PC-9 (cell line): Measurements from ENCODE around the gene FREM2. TPM values are rescaled to one million over a fixed set of nuclear protein-coding genes. Genes with fewer than 3 reads are reported as not detected.

Experiments
- BruUV-seq: library from RNA; stranded (reverse); fragments of 400-500 nt; replicated peaks from 2 replicates; lab custom pipeline; 2021; lab: Mats Ljungman, UMichigan
- CTCF ChIA-PET: fragments of 300-600 bp; sonication (Branson Sonifier 250); formaldehyde crosslinking; loops from one replicate; lab custom pipeline; 2022; ENCODE audit warnings: antibody characterized with exemption; lab: Charles Lee
- POLR2A ChIA-PET: fragments of 300-600 bp; sonication (Branson Sonifier 250); formaldehyde crosslinking; loops from one replicate; lab custom pipeline; 2022; ENCODE audit warnings: antibody characterized with exemption; ENCODE audit not compliant: unreplicated experiment; lab: Charles Lee
- DNase-seq, 2 experiments: peaks; one replicate each; pipeline versions ENCODE4 v3.0.0 to v3.0.0-alpha.2; 2015 to 2022; ENCODE audit warnings: mixed read lengths in 1 of 2
- H2AFZ ChIP-seq: fragments of 200-600 bp; sonication (generic); 2 replicates; pipeline ENCODE4 v1.8.1; 2017; ENCODE audit warnings: antibody characterized with exemption
- H3F3A ChIP-seq: fragments of 200-600 bp; sonication (generic); 2 replicates; pipeline ENCODE4 v1.8.1; 2017; ENCODE audit warnings: antibody characterized with exemption, mild to moderate bottlenecking, low read depth; ENCODE audit not compliant: insufficient read depth
- H3K27ac ChIP-seq: fragments of 200-600 bp; sonication (generic); 2 replicates; pipeline ENCODE4 v1.6.1; 2016; ENCODE audit warnings: mixed run types
- H3K27me3 ChIP-seq: fragments of 200-600 bp; sonication (generic); 2 replicates; pipeline ENCODE4 v1.6.1; 2016; ENCODE audit warnings: low read depth, mixed run types; ENCODE audit not compliant: insufficient read depth
- H3K36me3 ChIP-seq: fragments of 200-600 bp; sonication (generic); 2 replicates; pipeline ENCODE4 v1.6.1; 2016; ENCODE audit warnings: low read depth, mixed run types
- H3K4me1 ChIP-seq: fragments of 200-600 bp; sonication (generic); replicated peaks from 2 replicates; pipeline ENCODE4 v1.6.1; 2016; ENCODE audit warnings: mixed run types; ENCODE audit not compliant: insufficient read depth
- H3K4me2 ChIP-seq: fragments of 200-600 bp; sonication (generic); 2 replicates; pipeline ENCODE4 v1.6.1; 2017; ENCODE audit warnings: mixed run types
- H3K4me3 ChIP-seq: fragments of 200-600 bp; sonication (generic); 2 replicates; pipeline ENCODE4 v1.6.1; 2016; ENCODE audit warnings: mixed run types
- H3K79me2 ChIP-seq: fragments of 200-600 bp; sonication (generic); 2 replicates; pipeline ENCODE4 v1.6.1; 2017; ENCODE audit warnings: low read depth, mixed run types
- H3K9me2 ChIP-seq: fragments of 200-600 bp; sonication (generic); 2 replicates; pipeline ENCODE4 v1.8.1; 2017; ENCODE audit warnings: mild to moderate bottlenecking; ENCODE audit not compliant: insufficient read depth
- H3K9me3 ChIP-seq: fragments of 200-600 bp; sonication (generic); 2 replicates; pipeline ENCODE4 v1.8.1; 2016; ENCODE audit warnings: low read depth; ENCODE audit not compliant: insufficient read depth
- H4K20me1 ChIP-seq: fragments of 200-600 bp; sonication (generic); 2 replicates; pipeline ENCODE4 v1.8.1; 2017; ENCODE audit not compliant: insufficient read depth
- CTCF ChIP-seq: fragments of 200-600 bp; sonication (generic); conservative IDR thresholded peaks from 2 replicates; pipeline ENCODE4 v1.6.1; 2017; ENCODE audit warnings: mixed run types, antibody characterized with exemption, mild to moderate bottlenecking, moderate library complexity
- EZH2 ChIP-seq: fragments of 200-600 bp; sonication (generic); IDR thresholded peaks from 2 replicates; pipeline ENCODE4 v1.8.0; 2017; ENCODE audit warnings: antibody characterized with exemption, low read depth
- intact Hi-C: fragments of 100-400 bp; cut with micrococcal nuclease; formaldehyde crosslinking; loops from one replicate; pipeline ENCODE4 v1.10.0; 2022; ENCODE audit not compliant: unreplicated experiment
- total RNA-seq: library from RNA; stranded (reverse); gene quantifications from 2 replicates; pipeline ENCODE4 v1.2.3, GENCODE V29; 2021

FREM2 gene
- total RNA-seq, 1 experiment from 2014 or later = 0.65 TPM

- Histone ChIP-seq H3K27me3 (no peaks in the 10 kb centered on the region), H3K9me3 (no peaks in the 10 kb centered on the region), H4K20me1 (no peaks in the 10 kb centered on the region; the same call in 1 of the 2 replicates), H3K79me2 (no peaks in the 10 kb centered on the region), H3F3A (no peaks in the 10 kb centered on the region), H3K9me2 (no peaks in the 10 kb centered on the region), H3K27ac (no peak overlapping the region), H2AFZ (no peak overlapping the region), H3K36me3 (no peaks in the 10 kb centered on the region), H3K4me1 (no peaks in the 10 kb centered on the region), H3K4me2 (no peak overlapping the region), H3K4me3 (no peak overlapping the region)
- POLR2A ChIA-PET = no interaction called here
- BruUV-seq = no TSS peak
- intact Hi-C loops = no loop called here
- CTCF ChIA-PET = no interaction called here
- TF ChIP-seq CTCF (no peak), EZH2 (no peak)
- DNase-seq = no peak
Observed at GRCh38 chr13:38784036-38784880, 97.4 kb downstream of the FREM2 start.

GRCh38 chr13:38785042-38785441, 98.2 kb downstream of the FREM2 start:
- ChIA-PET POLR2A (no interaction called here), CTCF (no interaction called here)
- Histone ChIP-seq H3K27ac (no peak overlapping the region), H4K20me1 (no peaks in the 10 kb centered on the region; the same call in 1 of the 2 replicates), H3F3A (no peaks in the 10 kb centered on the region), H3K4me2 (no peak overlapping the region), H3K9me2 (no peaks in the 10 kb centered on the region), H3K9me3 (no peaks in the 10 kb centered on the region), H3K4me3 (no peak overlapping the region), H3K27me3 (no peaks in the 10 kb centered on the region), H3K79me2 (no peaks in the 10 kb centered on the region), H3K36me3 (no peaks in the 10 kb centered on the region), H3K4me1 (no peaks in the 10 kb centered on the region), H2AFZ (no peak overlapping the region)
- DNase-seq = no peak
- intact Hi-C loops = no loop called here
- no TSS peak for BruUV-seq
- TF ChIP-seq CTCF (no peak), EZH2 (no peak)

- intact Hi-C loops = no loop called here
- Histone ChIP-seq H3K4me3 (no peak overlapping the region), H3F3A (no peaks in the 10 kb centered on the region), H3K9me3 (no peaks in the 10 kb centered on the region), H3K4me2 (no peak overlapping the region), H4K20me1 (no peaks in the 10 kb centered on the region; the same call in 1 of the 2 replicates), H3K36me3 (no peaks in the 10 kb centered on the region), H3K27me3 (no peaks in the 10 kb centered on the region), H3K79me2 (no peaks in the 10 kb centered on the region), H2AFZ (no peak overlapping the region), H3K9me2 (no peaks in the 10 kb centered on the region), H3K4me1 (no peaks in the 10 kb centered on the region), H3K27ac (no peak overlapping the region)
- DNase-seq = no peak
- POLR2A ChIA-PET = no interaction called here
- CTCF ChIA-PET = no interaction called here
- no TSS peak for BruUV-seq
- TF ChIP-seq EZH2 (no peak), CTCF (no peak)
Observed at GRCh38 chr13:38785490-38785889, 98.6 kb downstream of the FREM2 start.
